Rectal smooth muscle tissue (tissue), 1 donor: ENCODE results near the gene RPRD1B.

Source experiments
- H3K27ac ChIP-seq: one replicate; pipeline ENCODE4 v1.7.0; 2013; ENCODE audit warnings: low read depth, low read length, inconsistent platforms
- H3K27me3 ChIP-seq: one replicate; pipeline ENCODE4 v1.7.0; 2013; ENCODE audit warnings: low read length; ENCODE audit not compliant: control insufficient read depth, insufficient read depth
- H3K36me3 ChIP-seq: one replicate; pipeline ENCODE4 v1.7.0; 2013; ENCODE audit warnings: low read length; ENCODE audit not compliant: control insufficient read depth, insufficient read depth
- H3K4me1 ChIP-seq: one replicate; pipeline ENCODE4 v1.7.0; 2013; ENCODE audit warnings: low read length; ENCODE audit not compliant: control insufficient read depth, insufficient read depth
- H3K4me3 ChIP-seq: one replicate; pipeline ENCODE4 v1.7.0; 2013; ENCODE audit warnings: low read length
- H3K9ac ChIP-seq: one replicate; pipeline ENCODE4 v1.7.0; 2013; ENCODE audit warnings: low read length

RPRD1B gene

GRCh38 chr20:38115896-38116295 is 82.3 kb downstream of the RPRD1B start:
- Histone ChIP-seq H3K36me3 (no peaks in the 10 kb centered on the region), H3K27ac (no peak overlapping the region), H3K4me1 (peaks cover 2% of the 10 kb centered on the region), H3K9ac (no peak overlapping the region), H3K27me3 (no peaks in the 10 kb centered on the region), H3K4me3 (no peak overlapping the region)

GRCh38 chr20:38116409-38117165 is 83.0 kb downstream of the RPRD1B start:
- H3K4me3 ChIP-seq = no peak overlapping the region
- H3K27me3 ChIP-seq = no peaks in the 10 kb centered on the region
- H3K4me1 ChIP-seq = peaks cover 2% of the 10 kb centered on the region
- no peak overlapping the region for H3K9ac ChIP-seq
- H3K27ac ChIP-seq = no peak overlapping the region
- H3K36me3 ChIP-seq = no peaks in the 10 kb centered on the region

GRCh38 chr20:38117205-38117604 is 83.7 kb downstream of the RPRD1B start:
- Histone ChIP-seq H3K36me3 (no peaks in the 10 kb centered on the region), H3K27me3 (no peaks in the 10 kb centered on the region)

GRCh38 chr20:38117635-38118034 is 84.1 kb downstream of the RPRD1B start:
- Histone ChIP-seq H3K36me3 (no peaks in the 10 kb centered on the region), H3K9ac (no peak overlapping the region), H3K4me3 (no peak overlapping the region), H3K4me1 (peaks cover 2% of the 10 kb centered on the region), H3K27me3 (no peaks in the 10 kb centered on the region), H3K27ac (no peak overlapping the region)

More at GRCh38 chr20:38117205-38117604, 83.7 kb downstream of the RPRD1B start:
- Histone ChIP-seq H3K4me1 (peaks cover 2% of the 10 kb centered on the region), H3K4me3 (no peak overlapping the region), H3K27ac (no peak overlapping the region), H3K9ac (no peak overlapping the region)

GRCh38 chr20:38119446-38119845 is 85.9 kb downstream of the RPRD1B start:
- Histone ChIP-seq H3K27ac (no peak overlapping the region), H3K4me3 (no peak overlapping the region), H3K36me3 (no peaks in the 10 kb centered on the region), H3K9ac (no peak overlapping the region), H3K27me3 (no peaks in the 10 kb centered on the region), H3K4me1 (no peaks in the 10 kb centered on the region)

GRCh38 chr20:38120625-38120988 is 87.1 kb downstream of the RPRD1B start:
- Histone ChIP-seq H3K36me3 (no peaks in the 10 kb centered on the region), H3K27me3 (no peaks in the 10 kb centered on the region), H3K4me1 (peaks cover 4% of the 10 kb centered on the region), H3K9ac (no peak overlapping the region), H3K27ac (no peak overlapping the region), H3K4me3 (no peak overlapping the region)

GRCh38 chr20:38121741-38122140 is 88.2 kb downstream of the RPRD1B start:
- H3K4me1 ChIP-seq = peaks cover 4% of the 10 kb centered on the region
- no peaks in the 10 kb centered on the region for H3K36me3 ChIP-seq
- no peak overlapping the region for H3K27ac ChIP-seq
- H3K9ac ChIP-seq = no peak overlapping the region
- H3K4me3 ChIP-seq = no peak overlapping the region
- no peaks in the 10 kb centered on the region for H3K27me3 ChIP-seq

GRCh38 chr20:38123021-38123587 is 89.6 kb downstream of the RPRD1B start:
- Histone ChIP-seq H3K36me3 (no peaks in the 10 kb centered on the region), H3K27me3 (no peaks in the 10 kb centered on the region), H3K4me3 (no peak overlapping the region), H3K27ac (no peak overlapping the region), H3K9ac (no peak overlapping the region), H3K4me1 (peaks cover 4% of the 10 kb centered on the region)

GRCh38 chr20:38125157-38126056 is 91.9 kb downstream of the RPRD1B start:
- Histone ChIP-seq H3K4me3 (no peak overlapping the region), H3K4me1 (peaks cover 4% of the 10 kb centered on the region), H3K27ac (peak overlapping the region; percentile 19), H3K36me3 (no peaks in the 10 kb centered on the region), H3K9ac (no peak overlapping the region), H3K27me3 (no peaks in the 10 kb centered on the region)

- H3K27ac ChIP-seq = peak overlapping the region; percentile 47
- H3K4me3 ChIP-seq = no peak overlapping the region
- H3K27me3 ChIP-seq = no peaks in the 10 kb centered on the region
- H3K36me3 ChIP-seq = no peaks in the 10 kb centered on the region
- H3K4me1 ChIP-seq = peaks cover 4% of the 10 kb centered on the region
- H3K9ac ChIP-seq = no peak overlapping the region
Measured at GRCh38 chr20:38126146-38126921, 92.8 kb downstream of the RPRD1B start.

- Histone ChIP-seq H3K9ac (no peak overlapping the region), H3K36me3 (no peaks in the 10 kb centered on the region), H3K4me1 (peaks cover 4% of the 10 kb centered on the region), H3K27ac (peak overlapping the region; percentile 47), H3K27me3 (no peaks in the 10 kb centered on the region), H3K4me3 (no peak overlapping the region)
Measured at GRCh38 chr20:38126932-38127621, 93.5 kb downstream of the RPRD1B start.
